Inflammatory macrophage (primary cell): ENCODE data around the gene ITGA8.
A peak's percentile ranks its signal among the peaks of the same experiment; 100 is the strongest.
"Not testable (repeated sequence)": the region's sequence is repeated elsewhere in the genome, so short reads cannot be mapped to it uniquely, and the experiment has no call there.

Experiments used
- DNase-seq, 2 donors: peaks; one replicate each; pipeline ENCODE4 v3.0.0-alpha.2; 2020 to 2022

ITGA8 gene

GRCh38 chr10:15605740-15606369 is 113.9 kb downstream of the ITGA8 start:
- no peak for DNase-seq

DNA sequence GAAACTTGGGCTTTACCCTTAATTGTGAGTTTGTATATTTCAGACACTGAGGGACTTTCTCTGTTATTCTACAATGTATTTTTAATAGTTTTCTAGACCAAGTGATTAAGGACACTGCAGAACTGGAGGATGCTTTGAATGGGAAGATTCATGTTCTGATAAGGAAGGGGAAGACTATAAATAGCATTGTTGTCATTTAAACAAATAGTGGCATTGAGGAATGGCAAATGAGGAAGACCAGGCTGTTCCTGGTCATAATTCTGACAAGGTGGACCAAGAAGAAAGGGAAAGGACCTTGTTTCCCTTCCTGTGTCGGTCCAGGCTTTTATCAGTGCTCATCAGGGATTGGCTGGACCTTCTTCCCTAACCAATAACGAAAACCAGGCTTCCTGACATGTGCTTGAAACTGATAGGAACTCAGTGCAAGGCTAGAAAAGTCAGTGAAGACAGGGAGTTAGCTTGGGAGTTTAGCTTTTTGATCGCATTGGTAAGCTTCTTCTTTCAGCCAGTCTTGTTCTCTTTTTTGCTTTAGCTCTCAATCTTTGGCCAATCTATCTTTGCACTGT is 116.2 kb downstream of the ITGA8 start:
- DNase-seq = no peak

DNA sequence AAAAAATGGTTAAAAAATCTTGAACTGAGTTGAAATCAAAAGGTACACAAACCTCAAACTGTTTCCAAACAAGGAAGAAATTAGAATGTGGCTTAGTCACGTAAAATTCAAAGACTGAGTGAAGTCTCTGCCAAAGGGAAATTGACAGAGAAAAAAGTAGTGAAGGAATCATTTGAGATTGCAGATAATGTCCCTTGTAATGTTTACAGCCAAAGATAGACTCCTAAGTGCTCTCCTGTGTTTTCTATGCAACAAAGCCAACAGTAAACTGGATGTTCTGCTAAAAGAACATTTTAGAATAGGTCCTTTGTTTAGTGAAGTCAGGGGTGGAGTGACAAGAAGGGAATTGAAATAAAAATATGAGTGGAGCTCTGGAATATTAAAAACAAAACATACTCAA is 117.9 kb downstream of the ITGA8 start:
- DNase-seq = no peak

GRCh38 chr10:15595260-15595659 is 124.5 kb downstream of the ITGA8 start:
- DNase-seq = no peak

DNA sequence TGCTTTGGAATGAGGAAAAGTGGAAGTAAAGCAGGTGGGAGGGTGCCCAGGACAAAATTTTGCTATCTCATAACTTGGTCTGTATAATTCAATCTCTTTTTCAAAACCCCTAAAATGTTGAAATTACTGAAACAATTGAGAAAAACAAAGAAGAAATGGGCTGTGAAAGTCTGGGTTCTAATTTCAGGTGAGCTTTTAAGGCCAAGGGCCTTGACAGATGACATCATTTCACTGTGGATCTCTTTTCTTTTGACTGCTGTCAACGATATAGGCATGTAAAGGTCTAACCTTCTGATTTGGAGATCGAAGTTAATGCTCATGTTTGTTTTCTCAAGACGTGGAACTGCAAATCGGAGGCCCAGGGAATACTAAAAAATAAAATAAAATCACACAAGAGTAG is 127.8 kb downstream of the ITGA8 start:
- no peak for DNase-seq

DNA sequence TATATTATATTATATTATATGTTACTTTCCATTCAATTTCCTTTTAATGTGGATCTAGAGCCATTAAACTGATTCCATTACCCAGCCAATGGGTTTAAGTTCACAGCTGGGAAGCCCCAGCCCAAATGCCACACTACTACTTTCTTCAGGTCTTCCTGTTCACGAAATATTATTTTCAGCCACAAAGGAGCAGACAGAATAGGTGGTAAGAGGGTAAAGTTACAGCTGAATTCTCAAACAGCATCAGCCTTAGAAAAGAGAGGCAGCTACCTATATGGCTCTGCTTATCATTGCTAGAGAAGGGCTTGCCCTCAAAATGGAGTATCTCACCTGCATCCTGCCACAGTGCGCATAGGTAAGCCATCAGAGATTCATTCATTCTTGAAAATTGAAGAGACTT is 128.3 kb downstream of the ITGA8 start:
- DNase-seq = no peak

DNA sequence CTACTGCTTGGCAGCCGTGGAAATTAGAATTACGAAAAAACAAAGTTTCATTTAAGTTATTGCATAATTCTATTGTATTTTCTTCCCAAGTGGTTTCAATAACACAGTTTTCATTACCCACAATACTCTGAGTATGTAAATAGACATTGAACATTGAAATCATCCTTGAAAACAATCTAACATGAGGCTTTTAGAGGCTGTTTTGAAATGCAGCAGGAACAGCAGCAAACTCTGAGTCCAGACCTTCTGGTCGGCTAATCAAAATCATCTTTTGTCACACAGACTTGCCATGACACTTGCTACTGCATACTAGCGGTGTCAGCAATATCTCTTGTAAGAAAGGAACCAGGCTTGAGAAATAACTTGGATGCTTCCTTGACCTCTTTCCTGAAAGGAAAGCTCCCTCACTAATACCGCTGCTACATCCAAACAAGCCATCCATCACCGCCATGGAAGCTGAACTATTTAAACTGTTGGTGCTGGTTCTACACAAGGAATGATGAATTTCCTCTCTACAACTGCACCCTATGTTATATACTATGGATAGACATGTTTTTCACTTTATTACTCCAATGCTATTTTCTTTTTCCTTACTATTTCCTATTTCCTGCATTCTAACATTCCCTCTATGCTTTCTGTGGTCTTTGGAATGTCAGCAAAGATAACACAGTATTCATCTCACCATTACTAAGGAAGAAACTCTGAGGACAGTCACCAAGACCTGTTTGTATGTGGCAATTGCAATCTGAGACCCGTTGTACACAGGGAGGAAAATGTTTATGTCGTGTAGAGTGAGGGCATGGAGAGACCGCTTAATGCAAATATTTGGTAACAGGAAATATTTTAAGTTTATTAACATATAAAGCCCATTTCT is 130.8 kb downstream of the ITGA8 start:
- no peak for DNase-seq

GRCh38 chr10:15588151-15588550 is 131.6 kb downstream of the ITGA8 start:
- DNase-seq = no peak

- DNase-seq = no peak
Observed at GRCh38 chr10:15587271-15587670, 132.5 kb downstream of the ITGA8 start.

DNA sequence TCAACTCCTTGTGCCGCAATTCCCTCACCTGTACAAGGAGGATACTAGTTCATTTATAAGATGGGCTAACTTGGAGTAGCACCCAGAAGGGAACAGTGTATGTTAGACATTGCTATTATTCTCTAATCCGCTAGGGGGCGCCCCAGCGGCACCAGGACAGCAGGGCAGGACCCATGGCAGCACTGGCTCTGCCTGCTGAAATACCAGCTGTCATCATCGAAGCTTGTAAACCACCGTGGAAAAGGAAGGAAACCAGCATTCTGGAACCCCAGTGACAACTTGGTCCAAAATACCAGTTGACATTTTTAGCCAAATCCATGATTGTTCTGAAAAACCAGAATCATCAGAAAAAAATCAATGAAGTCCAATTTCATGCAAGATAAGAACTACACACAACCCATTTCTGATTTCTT is 134.4 kb downstream of the ITGA8 start:
- peak; percentile 22 to 34 for DNase-seq

DNA sequence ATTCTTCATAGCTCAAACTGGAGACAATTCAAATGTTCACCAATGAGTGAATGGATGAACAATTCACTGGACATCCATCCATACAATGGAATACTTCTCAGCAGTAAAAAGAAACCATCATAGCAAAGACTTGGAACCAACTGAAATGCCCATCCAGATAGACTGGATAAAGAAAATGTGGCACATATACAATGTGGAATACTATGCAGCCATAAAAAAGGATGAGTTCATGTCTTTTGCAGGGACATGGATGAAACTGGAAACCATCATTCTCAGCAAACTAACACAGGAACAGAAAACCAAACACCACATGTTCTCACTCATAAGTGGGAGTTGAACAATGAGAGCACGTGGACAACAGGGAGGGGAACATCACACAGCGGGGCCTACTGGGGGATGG is 136.8 kb downstream of the ITGA8 start:
- DNase-seq = not testable (repeated sequence)

- no peak for DNase-seq
Observed at GRCh38 chr10:15579605-15580004, 140.1 kb downstream of the ITGA8 start.

DNA sequence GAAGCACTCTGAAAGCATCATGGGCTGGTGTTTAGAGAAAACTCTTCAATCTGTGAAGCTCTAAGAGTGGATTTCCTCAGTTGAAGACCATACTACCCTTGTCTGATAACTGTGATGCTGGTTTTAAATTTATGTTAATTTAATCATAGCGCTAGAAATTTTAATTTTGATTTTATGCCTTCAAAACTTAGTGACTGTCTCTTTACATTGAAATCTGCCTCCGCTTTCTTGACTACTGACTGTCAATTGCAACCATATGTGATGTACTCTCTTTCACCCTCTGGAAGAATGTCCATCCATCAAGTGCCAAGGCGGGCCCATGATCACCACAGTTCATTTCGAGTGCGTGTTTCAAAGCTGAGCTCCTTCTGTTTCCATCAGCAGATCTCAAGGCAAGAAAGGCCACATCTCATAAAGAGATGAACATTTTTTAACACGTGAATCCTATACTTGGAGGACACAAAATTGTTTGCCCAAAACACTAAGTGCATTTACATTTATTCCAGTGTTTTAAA is 147.1 kb downstream of the ITGA8 start:
- no peak for DNase-seq

GRCh38 chr10:15571575-15571974 is 148.1 kb downstream of the ITGA8 start:
- DNase-seq = no peak

DNA sequence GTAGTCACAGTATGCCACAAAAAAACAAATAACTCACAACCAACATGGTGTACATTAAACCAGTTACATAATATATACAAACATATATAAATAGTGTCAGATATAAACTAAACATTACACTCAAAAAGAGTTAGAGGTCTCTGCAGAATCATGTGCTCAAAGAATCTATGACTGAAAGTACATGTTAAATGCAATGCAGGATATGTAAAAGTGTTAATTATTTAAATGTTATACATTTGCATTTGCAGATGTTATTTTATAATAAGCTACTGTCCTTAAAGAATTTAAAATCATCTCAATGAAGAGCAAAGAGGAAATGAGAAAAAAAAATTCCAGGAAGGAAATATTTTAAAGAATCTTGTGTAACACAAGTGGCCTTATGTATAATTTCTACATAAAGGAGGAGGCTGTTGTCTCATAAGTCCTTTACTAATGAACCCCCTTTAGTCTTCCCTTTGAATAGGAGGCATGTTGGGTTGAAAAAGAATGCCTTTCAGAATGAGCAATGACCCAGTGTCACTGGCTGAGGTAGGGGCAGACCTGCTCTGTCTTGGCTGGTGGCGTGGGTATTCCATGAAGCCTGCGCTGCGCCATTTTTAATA is 148.9 kb downstream of the ITGA8 start:
- DNase-seq = no peak

DNA sequence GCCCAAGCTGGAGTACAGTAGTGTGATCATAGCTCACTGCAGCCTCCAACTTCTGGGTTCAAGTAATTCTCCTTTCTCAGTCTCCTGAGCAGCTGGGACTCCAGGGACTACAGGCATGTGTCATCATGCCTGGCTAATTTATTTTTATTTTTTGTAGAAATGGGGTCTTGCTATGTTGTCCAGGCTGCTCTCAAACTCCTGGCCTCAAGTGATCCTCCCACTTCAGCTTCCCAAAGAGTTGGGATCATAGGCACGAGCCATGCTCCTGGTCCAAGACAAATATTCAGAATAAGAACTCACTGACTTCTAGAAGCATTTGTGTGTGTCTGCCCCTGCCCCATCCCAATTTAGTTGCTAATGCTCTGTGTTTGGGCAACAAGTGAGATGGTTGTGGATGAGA is 151.8 kb downstream of the ITGA8 start:
- no peak for DNase-seq

DNA sequence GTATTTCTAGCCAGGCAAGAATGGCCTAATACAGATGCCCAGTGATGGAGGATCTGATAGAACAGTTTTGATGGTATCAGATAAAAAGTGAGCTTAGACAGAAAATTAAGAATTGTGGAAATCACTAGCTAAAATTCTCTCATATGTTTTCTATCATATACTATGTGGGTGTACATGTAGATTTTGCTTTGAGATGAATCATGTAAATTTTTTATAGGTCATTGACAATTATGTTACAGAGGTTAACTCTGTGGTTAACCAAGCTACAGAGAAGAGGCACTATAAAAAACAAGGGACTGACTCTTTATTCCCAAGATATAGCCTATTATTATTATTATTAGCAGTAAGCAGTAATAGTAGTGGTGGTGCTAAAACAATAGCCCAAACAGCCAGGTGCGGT is 156.5 kb downstream of the ITGA8 start:
- DNase-seq = no peak

DNA sequence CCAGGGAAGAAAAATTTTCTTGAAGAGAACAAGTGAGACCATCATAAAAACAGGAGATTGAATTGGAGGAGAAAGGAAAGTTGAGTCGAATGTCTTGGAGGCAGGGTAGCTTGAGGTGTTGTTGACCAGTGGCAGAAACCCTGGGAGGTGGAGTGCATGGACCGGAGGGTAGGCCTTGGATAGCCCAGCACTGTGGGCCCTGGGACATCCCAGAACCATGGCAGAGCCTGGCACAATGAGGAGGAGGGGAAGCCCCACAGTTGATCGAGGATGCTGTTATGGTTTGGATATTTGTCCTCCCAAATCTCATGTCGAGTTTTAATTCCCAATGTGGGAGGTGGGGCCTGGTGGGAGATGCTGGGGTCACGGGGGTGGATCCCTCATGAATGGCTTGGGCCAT is 157.1 kb downstream of the ITGA8 start:
- no peak for DNase-seq

DNA sequence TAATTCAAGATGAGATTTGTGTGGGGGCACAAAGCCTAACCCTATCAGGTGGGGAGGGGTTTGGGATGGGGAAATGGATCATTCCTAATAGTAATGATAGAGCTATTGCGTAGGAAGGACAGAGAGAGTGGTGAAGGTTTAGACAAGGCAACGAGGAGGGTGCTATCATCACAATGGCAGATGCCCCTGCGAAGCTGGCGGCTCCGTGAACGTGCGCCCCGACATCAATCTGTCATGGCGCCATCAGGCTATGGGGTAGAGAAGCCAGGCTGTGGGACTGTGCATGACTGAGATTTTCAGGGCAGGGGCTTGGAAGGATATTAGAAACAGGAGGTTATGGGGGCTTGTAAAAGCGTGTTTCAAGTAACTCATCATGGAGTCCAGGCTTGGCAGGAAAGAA is 157.6 kb downstream of the ITGA8 start:
- no peak for DNase-seq

GRCh38 chr10:15558136-15558535 is 161.6 kb downstream of the ITGA8 start:
- no peak for DNase-seq

- not testable (repeated sequence) for DNase-seq
Observed at GRCh38 chr10:15557168-15557567, 162.6 kb downstream of the ITGA8 start.

GRCh38 chr10:15550950-15551349 is 168.8 kb downstream of the ITGA8 start:
- DNase-seq = no peak

DNA sequence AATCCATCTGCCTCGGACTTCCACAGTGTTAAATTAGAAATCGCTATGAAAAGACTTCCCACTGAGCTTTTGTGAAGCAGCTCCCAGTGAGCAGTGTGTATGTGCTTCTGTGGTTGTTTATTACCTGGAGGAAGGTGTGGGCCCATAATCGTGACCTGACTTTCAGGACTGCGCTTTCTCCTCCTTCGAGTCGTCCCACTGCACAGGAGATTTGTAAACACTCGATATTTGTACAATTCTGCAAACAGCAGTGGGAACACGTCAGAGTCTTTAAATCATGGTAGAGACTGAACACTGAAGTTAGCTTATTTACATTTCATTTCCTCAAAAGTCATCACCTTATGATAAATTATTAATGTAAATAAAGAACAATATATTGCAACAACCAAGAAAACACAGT is 171.4 kb downstream of the ITGA8 start:
- DNase-seq = no peak
